NCI-H2227 treated with DMSO at 0.1 percent for 48 hours (cell line): ENCODE results near the gene TOPORS.
"Not testable (repeated sequence)": the region's sequence is repeated elsewhere in the genome, so short reads cannot be mapped to it uniquely, and the experiment has no call there.

ENCODE experiments used
- DNase-seq: peaks from one replicate; lab custom pipeline; 2025; lab: John Stamatoyannopoulos, UW

The TOPORS gene

DNA sequence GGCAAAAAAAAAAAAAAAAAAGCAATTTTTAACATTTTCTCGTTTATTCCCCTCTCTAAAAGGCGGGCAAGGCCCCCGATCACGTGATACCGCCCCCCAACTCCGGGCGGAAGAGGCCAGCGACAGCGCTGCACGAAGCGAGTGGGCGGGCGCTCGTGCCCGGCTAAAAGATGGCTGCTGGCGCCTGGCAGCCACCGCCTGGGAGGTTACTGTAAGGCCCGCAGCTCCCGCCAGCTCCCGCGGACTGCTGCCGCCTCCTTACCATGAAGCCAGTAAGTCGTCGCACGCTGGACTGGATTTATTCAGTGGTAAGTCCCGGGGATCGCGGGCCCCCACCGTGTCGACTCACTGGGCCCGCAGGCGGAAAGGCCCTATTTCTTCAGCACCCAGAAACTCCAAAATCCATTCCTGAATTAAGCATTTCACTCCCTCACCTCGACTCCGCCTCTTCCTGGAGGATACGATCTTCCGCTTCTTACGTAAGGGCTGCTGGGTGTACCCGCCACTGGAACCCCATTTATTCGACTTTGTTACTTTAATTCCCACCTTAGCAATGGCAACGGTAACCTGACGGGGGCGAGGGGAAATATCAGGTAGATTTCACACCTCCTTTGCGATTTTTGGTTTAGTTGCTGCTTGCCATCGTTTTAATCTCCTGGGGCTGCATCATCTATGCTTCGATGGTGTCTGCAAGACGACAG is at the start of gene TOPORS, which contains the start of gene SMIM27:
TSS of gene TOPORS (minus strand) at position 415 of the 701 bp plus-strand sequence. CDS start at position 265, 150 bp downstream.
TSS of gene SMIM27 (plus strand) at position 156 of the 701 bp plus-strand sequence. CDS start at position 264, 108 bp downstream.
- peak; percentile 90 for DNase-seq

DNA sequence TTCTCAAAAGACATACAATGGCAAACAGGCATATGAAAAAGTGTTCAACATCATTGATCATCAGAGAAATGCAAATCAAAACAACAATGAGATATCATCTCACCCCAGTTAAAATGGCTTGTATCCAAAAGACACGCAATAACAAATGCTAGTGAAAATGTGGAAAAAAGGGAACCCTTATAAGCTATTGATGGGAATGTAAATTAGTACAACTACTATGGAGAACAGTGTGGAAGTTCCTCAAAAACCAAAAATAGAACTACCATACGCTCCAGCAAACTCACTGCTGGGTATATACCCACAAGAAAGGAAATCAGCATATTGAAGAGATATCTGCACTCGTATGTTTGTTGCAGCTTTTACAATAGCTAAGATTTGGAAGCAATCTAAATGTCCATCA is 46.6 kb upstream of the TOPORS start:
- DNase-seq = not testable (repeated sequence)

DNA sequence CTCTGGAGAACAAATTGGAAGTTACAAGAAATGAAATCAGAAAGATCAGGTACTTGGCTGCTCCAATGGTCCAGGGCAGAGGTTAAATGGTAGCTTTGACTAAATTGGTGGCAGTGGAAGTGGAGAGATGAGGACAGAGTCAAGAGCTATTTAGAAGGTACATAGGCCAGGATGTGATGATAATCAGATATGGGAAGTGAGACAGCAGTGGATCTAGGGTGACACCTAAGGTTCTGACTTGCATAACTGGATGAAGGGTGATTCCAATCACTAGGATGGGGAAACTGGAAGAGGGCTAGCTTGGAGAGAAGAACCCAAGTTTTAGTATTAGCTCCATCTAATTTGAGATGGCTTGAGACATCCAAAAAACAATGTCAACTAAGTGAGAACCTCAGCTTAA is 44.5 kb upstream of the TOPORS start:
- no peak for DNase-seq

DNA sequence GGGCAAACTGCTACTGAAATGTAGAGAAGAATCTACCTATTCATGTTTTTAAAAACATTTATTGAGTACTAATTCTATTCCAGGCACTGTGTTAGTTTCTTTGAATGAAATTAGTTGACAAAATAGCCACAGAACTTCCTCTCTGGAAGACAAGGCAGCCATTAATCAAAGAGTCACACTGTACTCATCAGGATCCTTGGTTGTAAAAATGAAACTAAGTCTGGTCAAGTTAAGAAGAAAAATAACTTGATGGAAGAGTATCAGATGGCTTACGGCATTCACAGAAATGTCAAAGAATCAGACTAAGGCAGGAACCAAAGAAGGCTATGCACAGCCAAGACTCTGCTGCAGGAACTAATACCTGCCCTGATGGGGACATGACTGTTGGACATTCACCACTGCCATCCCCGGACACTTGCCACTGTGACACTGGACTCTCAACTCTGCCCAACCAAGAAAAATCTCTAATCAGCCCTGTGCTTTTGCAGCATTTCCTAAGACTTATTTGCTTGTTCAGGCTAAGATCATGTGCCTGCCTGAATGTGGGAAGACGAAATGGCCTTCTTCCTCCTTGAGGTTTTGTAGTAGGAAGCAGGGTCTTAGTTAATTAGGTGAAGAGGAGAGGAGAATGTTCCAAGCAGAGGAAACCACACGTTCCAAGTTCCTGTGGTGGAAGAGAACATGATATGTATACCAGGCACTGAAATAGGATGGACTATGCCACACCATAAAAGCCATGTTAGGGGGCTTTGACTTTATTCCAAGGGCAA is 43.9 kb upstream of the TOPORS start:
- DNase-seq = no peak

DNA sequence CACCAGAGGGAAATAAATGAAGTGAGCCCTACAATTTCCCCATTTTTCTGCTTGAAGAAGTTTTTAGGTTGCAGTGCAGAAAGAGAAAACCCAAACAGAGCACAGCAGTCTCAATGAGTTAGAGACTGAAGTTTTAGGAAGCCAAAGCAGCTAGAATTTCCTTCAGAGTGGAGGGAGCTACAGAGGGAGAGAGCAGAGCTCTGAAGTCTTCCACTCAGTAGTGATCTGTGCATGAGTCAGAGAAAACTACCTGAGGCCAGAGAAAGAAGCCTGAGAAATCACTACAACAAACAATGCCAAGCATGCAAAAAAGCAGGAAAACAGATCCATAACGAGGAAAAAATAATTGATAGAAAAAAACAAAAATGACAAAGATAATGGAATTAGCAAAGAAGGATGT is 38.5 kb upstream of the TOPORS start:
- DNase-seq = no peak

DNA sequence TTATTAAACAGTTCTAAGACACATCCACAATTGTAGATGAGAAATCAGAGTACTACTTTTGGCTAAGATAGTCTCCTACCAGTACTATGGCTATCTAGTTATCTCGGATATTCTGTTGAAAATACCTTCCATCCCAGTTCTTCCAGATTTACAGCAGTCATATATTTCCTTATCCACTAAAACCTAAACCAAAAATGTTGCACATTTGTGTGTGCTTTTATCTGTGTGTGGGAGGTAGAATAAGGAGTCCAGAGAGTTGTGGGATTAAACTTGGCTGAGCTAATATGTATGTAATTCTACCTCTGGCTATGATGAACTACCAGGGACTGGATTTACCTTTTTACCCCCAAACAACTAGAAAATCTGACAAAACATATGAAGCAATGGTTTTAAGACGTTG is 38.1 kb upstream of the TOPORS start:
- no peak for DNase-seq

DNA sequence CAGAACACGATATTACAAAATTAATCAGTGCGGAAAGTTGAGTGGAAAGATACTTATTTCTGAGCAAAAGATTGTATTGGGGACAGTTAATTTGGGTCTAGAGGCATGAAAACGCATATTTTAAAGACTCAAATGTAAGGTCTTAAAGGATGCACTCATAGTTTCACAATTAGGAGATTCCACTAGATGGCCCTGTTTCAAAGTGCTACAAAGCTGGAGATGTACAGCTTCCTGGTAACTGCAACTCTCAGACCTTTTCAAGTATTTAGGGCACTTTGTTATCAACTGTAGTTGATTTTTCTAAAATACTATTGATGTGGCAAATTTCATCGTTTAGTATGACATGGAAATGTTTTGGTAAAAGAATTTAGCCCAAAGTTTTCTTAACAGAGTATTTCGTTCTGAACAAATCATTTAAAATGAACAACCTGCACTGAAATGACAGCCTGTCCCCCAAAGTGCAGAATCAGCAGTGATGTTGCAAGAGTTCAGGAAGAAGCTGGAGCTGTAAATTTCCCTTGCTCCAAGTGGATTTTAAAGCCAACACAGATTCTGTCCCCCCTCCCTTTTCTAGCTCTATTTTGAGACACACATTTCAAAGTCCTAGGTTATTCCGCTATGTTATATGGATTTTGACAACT is 36.8 kb upstream of the TOPORS start:
- DNase-seq = no peak

DNA sequence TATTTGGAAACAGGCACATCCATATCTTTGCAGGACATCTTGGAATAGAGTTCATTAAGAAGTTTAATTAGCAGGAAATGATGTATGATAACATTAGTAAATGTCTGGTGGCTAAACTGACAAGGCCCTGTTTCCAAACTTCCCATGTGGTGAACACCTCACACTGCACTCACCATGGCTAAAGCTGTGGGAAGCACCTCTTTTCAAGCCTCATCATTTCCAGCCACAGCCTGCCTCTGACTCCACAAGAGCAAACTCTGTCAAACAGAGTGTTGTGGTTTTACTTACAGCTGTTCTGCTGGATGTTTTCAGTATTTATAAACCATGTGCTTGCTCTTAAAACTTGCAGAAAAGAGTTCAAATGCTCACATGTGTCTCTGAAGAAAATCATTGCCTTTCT is 35.5 kb upstream of the TOPORS start:
- no peak for DNase-seq

DNA sequence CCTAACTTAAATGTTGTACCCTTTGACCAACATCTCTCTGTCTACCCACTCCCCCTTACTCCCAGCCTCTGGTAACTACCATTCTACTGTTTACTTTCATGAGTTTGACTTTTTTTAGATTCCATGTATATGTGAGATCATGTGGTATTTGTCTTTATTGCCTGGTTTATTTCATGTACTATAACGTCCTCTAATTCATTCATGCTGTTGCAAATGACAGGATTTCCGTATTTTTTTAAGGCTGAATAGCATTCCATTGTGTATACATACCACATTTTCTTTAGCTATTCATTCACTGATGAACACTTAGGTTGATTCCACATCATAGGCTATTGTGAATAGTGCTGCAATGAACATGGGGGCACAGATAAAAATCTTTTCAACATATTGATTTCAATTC is 32.4 kb upstream of the TOPORS start:
- DNase-seq = no peak

DNA sequence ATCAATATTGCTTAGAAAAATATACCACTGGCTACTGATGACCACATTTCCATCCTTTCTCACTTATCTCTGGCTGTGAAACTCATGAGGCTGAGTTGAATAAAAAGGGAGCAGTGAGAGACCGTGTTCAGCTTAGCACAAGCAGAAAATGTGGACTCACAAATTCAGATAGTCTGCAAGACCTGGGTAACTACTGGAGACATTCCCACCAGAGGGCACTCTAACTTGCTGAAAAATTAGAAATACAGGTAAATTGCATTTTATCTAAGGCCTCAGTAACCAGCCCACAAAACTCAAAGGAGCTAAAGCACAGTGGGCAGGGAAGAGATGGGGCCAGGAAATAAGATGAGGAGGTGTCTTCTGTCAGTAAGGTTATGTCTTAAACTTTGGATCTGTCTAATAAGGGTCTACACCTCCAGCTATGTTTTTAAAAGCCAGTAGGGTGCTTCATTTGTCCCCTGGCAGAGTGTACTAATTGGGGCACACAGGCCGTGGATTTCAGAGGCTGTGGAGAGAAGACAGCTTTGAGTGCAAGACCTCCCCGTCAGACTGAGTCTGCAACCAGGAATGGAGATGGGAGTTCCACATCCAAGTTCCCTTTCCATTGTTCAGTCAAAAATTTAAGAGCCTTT is 29.2 kb upstream of the TOPORS start:
- DNase-seq = no peak

DNA sequence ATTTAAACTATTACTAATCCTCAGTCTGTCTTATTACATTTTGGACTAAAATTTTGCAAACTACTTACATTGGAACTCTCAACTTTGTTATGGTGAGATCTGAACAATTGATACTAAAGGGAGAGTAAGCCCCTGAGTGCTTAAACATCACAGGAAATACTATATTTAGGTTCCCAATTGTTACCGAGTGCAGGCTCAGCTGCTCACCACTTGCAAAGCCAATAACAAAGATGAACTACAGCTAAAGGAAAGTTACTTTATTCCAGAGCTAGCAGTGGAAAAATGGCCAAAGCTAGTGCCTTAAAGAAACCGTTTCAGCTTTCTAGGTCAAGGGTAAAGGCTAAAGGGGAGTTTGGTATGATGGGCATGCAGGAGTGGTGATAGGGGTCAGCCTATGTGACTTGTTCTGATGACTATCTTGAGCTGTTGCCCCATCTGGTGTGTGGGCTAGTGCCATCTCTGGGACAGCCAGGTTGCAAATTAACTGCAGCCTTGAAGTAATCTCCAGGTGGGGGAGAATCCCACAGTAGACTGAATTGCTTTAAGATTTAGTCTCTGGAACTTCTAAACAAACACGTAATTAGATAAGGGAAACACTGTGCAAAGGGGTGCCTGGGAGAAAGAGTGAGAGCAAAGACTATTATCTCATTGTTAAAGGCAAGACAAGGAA is 28.4 kb upstream of the TOPORS start:
- DNase-seq = no peak

DNA sequence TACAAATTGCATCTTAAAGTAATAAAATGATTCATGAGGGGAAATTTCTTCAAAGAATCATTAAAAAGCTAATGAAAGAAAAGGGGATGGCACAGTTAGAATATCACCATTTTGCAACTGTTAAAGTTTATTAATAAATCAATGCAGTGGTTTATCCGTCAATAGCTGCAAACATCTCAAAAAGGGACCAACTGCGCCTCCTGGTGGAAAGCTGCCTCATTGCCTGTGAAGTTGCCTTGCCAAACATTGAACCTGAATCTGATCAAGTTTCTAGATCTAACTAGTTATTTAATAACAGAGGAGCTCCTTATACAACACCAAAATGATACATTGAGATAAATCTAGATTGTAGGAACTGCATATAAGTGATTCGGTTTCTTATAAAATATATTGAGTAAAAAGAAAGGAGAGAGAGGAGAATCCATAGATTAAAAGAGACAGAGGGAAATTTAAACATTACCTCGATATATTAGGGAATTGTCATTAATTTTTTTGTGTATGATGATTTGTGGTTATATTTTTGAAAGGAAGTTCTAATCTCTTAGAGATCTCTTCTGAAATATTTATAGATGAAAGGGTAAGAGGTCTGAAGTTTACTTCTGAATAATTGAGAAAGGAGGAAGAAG is 27.4 kb upstream of the TOPORS start:
- DNase-seq = peak; percentile 6

DNA sequence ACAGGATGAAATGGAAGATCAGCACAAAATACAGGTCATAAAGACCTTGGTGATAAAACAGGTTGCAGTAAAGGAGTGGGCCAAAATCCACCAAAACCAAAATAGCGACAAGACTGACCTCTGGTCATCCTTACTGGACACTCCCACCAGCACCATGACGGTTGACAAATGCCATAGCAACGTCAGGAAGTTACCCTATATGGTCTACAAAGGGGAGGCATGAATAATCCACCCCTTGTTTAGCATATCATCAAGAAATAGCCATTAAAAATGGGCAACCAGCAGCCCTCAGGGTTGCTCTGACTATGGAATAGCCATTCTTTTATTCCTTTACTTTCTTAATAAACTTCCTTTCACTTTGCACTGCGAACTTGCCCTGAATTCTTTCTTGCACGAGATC is 26.6 kb upstream of the TOPORS start:
- no peak for DNase-seq

DNA sequence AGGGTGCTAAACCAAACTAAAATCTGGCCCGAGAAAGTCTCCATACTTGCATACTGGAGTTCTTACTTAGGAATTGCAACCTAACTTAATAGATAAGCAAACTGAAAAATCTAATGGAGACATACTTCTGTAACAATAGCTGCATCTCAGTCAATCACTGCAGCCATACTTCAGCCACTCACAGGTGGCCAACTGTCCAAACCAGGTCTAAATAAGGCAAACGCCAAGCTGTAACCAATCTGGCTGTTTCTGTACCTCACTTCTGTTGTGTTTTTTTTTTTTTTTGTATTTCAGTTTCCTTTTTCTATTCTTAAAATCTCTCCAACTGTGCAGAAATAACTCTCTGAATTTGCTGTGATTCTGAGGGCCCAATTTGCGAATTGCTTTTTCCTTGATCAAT is 24.9 kb upstream of the TOPORS start:
- no peak for DNase-seq

DNA sequence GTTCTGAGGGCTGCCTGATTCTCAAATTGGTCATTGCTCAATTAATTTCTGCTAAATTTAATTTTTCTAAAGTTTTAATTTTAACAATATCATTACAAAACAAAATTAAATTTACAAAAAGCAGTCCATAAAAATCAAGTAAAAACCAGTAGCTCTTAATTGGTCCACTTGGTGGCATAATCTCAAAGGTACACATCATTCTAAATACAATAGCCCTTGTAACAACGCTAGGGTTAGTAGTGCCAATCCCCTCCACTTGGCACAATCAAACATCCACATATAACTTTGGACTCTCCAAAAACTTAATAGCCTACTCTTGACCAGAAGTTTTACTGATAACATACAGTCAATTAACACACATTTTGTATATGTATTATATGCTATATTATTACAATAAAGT is 22.5 kb upstream of the TOPORS start:
- DNase-seq = no peak

DNA sequence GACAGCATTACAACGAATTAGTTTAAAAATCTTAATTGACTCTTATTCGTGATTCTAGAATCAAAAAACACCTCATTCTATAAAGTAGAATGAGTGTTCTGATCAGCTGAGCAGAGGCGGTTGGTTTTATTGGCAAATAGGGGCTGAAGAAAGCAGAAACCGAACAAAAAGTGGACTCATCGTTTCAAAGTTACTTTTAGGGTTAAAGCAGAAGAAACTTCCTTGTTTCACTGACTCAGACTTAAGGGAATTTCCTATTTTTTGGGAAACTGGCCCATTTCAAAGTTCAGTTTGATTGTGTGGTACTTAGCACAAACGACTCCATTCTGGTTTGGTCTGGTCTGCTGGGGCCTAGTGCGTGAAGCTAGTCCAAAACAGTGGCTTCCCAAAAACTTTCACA is 21.4 kb upstream of the TOPORS start:
- no peak for DNase-seq

DNA sequence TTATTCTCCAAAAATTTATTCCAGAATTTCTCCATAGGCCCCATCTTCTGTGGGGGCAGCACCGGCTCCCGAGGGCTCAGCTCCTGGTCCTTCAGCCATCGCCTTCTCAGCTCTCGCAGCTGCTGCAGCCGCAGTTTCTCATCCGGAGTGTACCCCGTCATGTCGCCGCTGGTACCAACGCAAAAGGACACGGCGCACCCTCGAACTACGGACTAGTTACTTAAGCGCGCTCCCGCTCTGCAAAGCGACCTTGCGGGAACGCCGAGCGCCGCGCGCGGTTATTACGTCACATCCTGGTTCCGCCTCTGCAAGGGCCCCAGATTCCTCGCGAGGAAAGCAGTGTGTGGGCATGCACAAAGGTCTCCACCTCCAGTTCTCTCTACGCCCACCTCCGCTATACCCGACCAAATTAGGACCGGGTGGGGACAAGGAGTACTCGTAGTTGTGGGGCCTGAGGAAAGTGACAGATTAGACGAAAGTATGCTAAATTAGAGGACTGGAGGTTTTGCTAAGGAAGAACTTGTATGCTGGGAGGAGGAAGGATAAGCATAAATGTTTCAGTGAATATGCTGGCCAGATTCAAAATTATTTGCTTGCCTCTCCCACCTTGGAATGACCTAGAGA is 20.6 kb upstream of the TOPORS start, which contains the start of gene NDUFB6:
TSS of gene NDUFB6 (minus strand) at position 260 of the 624 bp plus-strand sequence. CDS start at position 161, 99 bp downstream.
- DNase-seq = peak; percentile 89

DNA sequence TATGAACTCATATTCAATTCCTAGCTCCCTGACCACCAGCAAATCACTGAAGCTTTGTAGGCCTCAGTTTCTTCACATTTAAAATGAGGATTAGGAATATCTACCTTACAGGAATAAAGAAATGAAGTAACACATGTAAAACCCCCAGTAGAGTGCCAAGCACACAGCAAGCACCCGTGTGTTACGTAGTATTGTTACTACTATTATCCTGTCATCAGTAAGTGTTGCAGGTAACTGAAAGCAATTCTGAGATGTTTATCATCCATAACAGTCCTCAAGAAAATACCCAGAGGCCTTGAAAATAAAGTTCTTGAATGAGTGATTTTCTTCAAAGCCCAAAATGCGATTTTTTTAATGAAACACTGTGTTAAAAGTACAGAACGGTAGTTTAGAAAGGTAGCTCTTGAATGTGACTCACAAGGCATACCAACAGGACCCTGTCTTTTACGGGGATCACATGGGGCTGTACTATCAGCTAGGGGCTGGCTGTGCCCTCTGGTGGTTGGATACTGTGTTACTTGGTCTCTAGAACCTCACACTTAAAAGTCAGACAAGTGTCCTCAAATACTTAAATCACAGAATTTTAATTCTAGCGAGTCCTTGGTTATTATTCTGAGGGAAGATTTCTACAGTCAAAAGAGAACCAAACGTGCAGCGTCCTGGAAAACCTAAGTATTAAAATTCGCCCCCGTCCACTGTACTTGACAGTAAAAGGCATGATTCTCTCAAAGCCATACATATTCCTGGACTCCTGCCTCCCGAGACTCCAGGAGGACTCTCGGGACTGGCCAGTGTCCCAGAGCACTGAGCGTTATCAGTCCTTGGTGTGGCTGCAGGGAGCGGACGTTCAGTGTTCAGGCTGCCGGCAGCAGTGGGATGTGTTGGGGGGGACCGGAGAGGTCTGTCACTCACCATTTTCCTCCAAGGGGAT is 19.8 kb upstream of the TOPORS start:
- peak; percentile 40 for DNase-seq

DNA sequence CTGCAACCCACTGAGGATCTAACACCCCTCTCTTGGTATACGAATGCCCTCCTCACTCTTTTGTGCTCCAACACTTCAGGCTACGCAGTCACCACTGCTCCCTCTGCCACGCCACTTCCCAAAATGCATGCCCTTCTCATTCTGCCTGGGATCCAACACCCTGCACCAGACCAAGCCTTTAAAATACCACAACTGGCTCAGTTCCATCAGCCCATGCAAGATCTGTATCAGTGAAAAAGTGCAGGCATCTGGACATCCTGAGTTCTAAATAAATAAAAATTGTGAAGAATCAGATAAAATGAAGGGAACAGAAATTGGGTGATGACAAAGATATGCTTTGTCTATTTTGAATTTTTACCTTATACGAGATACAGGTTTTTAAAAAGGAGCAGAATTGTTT is 17.9 kb upstream of the TOPORS start:
- DNase-seq = no peak

DNA sequence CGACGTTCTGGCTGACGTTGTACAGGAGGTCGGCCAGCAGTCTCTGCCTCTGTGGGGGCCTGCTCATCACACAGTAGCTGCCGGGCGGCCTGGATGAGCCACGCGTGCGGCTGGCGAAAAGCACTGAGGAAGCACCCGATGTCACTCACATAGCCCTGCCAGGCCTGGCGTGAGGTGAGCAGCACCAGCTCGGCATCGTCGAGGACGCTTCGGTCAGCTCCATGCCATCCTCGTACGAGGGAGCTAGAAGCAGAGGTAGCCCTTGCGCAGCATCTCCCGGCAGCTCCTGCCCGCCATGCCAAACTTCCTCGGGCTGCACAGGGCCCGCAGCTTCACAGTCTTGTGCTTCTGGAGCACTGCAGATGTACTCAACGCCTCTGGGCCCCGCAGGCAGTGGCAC is 14.4 kb upstream of the TOPORS start:
- no peak for DNase-seq
